Heart right ventricle (tissue), 16 donors: Measurements from ENCODE around the gene ZNF652. TPM values are rescaled to one million over a fixed set of nuclear protein-coding genes. Genes with fewer than 3 reads are reported as not detected.
"Not testable (repeated sequence)": the region's sequence is repeated elsewhere in the genome, so short reads cannot be mapped to it uniquely, and the experiment has no call there.

Source experiments
- ATAC-seq, 8 donors: fragments of 200-7000 bp; cut with Tn5 transposase; one replicate each; pipeline ENCODE4 v1.9.1; 2020; ENCODE audit warnings: mild to moderate bottlenecking in 8 of 8, moderate library complexity in 8 of 8, moderate number of reproducible peaks in 1 of 8
- DNase-seq, 2 donors: peaks; one replicate each; pipeline ENCODE4 v3.0.0-alpha.2; 2020
- H3K27ac ChIP-seq, 10 donors: fragments of 200-600 bp; sonication (generic) in 2 of 10; one replicate each; pipeline versions ENCODE4 v1.5.0 to v1.8.0; 2020 to 2022; ENCODE audit warnings: mild to moderate bottlenecking in 3 of 10
- H3K27me3 ChIP-seq, 7 donors: fragments of 200-600 bp; one replicate each; pipeline ENCODE4 v1.8.0; 2021 to 2022; ENCODE audit warnings: mild to moderate bottlenecking in 2 of 7
- H3K36me3 ChIP-seq, 9 donors: fragments of 200-600 bp; sonication (generic) in 1 of 9; one replicate each; pipeline versions ENCODE4 v1.5.0 to v1.8.0; 2020 to 2022; ENCODE audit warnings: mild to moderate bottlenecking in 2 of 9
- H3K4me1 ChIP-seq, 9 donors: fragments of 200-600 bp; sonication (generic) in 1 of 9; one replicate each; pipeline versions ENCODE4 v1.5.0 to v1.8.0; 2020 to 2022; ENCODE audit warnings: mild to moderate bottlenecking in 4 of 9
- H3K4me3 ChIP-seq, 10 donors: fragments of 200-600 bp; sonication (generic) in 2 of 10; one replicate each; pipeline versions ENCODE4 v1.5.0 to v1.8.0; 2020 to 2022; ENCODE audit warnings: mild to moderate bottlenecking in 7 of 10, moderate library complexity in 2 of 10
- H3K9me3 ChIP-seq, 11 donors: fragments of 200-600 bp in 10 of 11; sonication (generic) in 2 of 11; one replicate each; pipeline versions ENCODE4 v1.5.0 to v1.8.0; 2013 to 2022; ENCODE audit warnings: mild to moderate bottlenecking in 2 of 11, control low read depth in 1 of 11, moderate library complexity in 1 of 11
- WGBS, 2 donors: extraction: QIAGEN DNeasy Blood & Tissue Kit; methylation state at CpG; one replicate each; pipeline ENCODE4 v1.1.7; 2013; ENCODE audit warnings: inconsistent platforms in 1 of 2; 5-methylcytosine and 5-hydroxymethylcytosine counted together
- intact Hi-C, 10 donors: fragments of 100-400 bp; cut with DNase I; formaldehyde crosslinking; loops; one replicate each; pipeline versions ENCODE4 v1.11.1 to v1.14.2; 2022
- polyA plus RNA-seq, 2 donors: library from polyadenylated mRNA; stranded (reverse); fragments of 200-250 nt; gene quantifications; one replicate each; pipeline ENCODE4 v1.2.3, GENCODE V29; 2013
- total RNA-seq, 10 donors: library from RNA; stranded (reverse); fragmentation: NEBNext Ultra II Directional in 3 of 10; extraction: Animal tissue kit (Norgen Biotek cat#: 25700) in 3 of 10; gene quantifications; one replicate each; pipeline versions ENCODE4 v1.2.1 to v1.2.4, GENCODE V29; 2021 to 2023
- TF ChIP-seq, protein P1 (sequence below), 9 donors: fragments of 200-600 bp; sonication (generic) in 2 of 9; IDR thresholded peaks; one replicate each; pipeline versions ENCODE4 v1.5.0 to v1.8.0; 2021 to 2022; ENCODE audit warnings: antibody characterized with exemption in 9 of 9, mild to moderate bottlenecking in 5 of 9, moderate library complexity in 1 of 9
- donor health status: Arrhythmogenic right ventricular cardiomyopathy.
- donor health status: ischemic (EF 13 %, LVEDD 7.1; RV severe dilation, severe dysfunction).
- donor health status: healthy with polysubstance abuse.
- donor health status: DM: no; HTN: yes; CAD: no.
- donor health status: DM: no; HTN: no; CAD: no.
- donor health status: ischemic (EF 25% LVEDD 6.9; RV normal size, moderate dysfunction).
- donor health status: ischemic (EF 25% LVEDD 5.7; RV mildly dilated, moderate dysfunction).
- donor health status: healthy.
- donor health status: DM: yes; HTN: yes; CAD: no.
- donor health status: Ischemic cardiomyopathy.
- donor health status: ischemic (EF 35%, LVEDD 5.7; RV mildly dilated, moderate dysfunction).
- donor health status: nonischemic (EF 11% LVEDD 7.7; RV severe dilation, severe dysfunction).
- donor health status: DM: yes; HTN: yes; CAD: no.
- donor health status: PGD.
- donor health status: ischemic (EF 29% LVEDD 5.4; RV normal size, mild dysfunction).
- donor health status: nonischemic (EF 23%, LVEDD 6.1; RV moderate dilation, normal function).

ZNF652 gene
- total and polyA plus RNA-seq, 12 donors = 5.2 to 35.6 (median 19.6) TPM

DNA sequence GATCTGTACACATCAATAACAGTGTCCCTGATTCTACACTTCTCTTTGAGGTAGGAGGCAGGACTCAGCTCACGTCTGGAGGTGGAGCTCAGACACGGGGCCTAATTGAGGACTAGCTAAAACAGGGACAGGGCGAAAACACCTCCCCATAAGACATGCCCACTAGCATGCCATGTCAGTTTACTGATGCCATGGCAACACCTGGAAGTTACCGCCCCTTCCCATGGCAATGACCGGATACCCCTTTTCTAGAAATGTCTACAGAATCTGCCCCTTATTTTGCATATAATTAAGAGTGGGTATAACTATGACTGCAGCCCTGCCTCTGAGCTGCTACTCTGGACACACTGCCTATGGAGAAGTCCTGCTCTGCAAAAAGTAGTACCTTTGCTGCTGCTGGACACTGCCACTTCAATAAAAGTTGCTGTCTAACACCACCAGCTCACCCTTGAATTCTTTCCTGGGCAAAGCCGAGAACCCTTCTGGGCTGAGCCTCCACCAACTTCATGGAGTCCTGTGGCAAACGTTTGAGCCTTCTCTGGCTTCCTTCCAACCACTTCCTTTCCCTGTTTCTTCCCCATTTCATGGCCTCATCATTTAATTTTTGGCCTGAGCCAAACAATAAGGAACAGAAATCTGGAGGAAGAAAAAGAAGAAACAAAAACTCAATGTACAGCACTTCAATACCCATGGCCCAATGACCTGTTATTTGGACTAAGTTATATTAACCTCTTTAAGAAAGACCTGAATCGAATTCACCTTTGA lies 31.6 kb upstream of the ZNF652 start:
- DNase-seq (no peak), ATAC-seq (no peak)
- no peaks in the 10 kb centered on the region for H3K9me3 ChIP-seq
- H3K27ac ChIP-seq = peak overlapping the region in 1 of 10 donors; percentile 60
- intact Hi-C loops = loop anchor here in 7 of 10 donors (1.0 to 10.0 kb wide), 6 partner anchors 76 to 219 kb away; no protein-coding TSS in a partner anchor
- TF ChIP-seq, protein P1, sequence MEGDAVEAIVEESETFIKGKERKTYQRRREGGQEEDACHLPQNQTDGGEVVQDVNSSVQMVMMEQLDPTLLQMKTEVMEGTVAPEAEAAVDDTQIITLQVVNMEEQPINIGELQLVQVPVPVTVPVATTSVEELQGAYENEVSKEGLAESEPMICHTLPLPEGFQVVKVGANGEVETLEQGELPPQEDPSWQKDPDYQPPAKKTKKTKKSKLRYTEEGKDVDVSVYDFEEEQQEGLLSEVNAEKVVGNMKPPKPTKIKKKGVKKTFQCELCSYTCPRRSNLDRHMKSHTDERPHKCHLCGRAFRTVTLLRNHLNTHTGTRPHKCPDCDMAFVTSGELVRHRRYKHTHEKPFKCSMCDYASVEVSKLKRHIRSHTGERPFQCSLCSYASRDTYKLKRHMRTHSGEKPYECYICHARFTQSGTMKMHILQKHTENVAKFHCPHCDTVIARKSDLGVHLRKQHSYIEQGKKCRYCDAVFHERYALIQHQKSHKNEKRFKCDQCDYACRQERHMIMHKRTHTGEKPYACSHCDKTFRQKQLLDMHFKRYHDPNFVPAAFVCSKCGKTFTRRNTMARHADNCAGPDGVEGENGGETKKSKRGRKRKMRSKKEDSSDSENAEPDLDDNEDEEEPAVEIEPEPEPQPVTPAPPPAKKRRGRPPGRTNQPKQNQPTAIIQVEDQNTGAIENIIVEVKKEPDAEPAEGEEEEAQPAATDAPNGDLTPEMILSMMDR (IDR thresholded peaks at IDR 0.05) = no peak
- WGBS, 2 donors = 80 to 84% methylated on average over 8 of the region's 8 CpGs
- no peaks in the 10 kb centered on the region for H3K27me3 ChIP-seq
- peaks cover 0 to 59% (median 8%) of the 10 kb centered on the region in 9 donors for H3K4me1 ChIP-seq
- no peaks in the 10 kb centered on the region for H3K36me3 ChIP-seq
- no peak overlapping the region for H3K4me3 ChIP-seq

DNA sequence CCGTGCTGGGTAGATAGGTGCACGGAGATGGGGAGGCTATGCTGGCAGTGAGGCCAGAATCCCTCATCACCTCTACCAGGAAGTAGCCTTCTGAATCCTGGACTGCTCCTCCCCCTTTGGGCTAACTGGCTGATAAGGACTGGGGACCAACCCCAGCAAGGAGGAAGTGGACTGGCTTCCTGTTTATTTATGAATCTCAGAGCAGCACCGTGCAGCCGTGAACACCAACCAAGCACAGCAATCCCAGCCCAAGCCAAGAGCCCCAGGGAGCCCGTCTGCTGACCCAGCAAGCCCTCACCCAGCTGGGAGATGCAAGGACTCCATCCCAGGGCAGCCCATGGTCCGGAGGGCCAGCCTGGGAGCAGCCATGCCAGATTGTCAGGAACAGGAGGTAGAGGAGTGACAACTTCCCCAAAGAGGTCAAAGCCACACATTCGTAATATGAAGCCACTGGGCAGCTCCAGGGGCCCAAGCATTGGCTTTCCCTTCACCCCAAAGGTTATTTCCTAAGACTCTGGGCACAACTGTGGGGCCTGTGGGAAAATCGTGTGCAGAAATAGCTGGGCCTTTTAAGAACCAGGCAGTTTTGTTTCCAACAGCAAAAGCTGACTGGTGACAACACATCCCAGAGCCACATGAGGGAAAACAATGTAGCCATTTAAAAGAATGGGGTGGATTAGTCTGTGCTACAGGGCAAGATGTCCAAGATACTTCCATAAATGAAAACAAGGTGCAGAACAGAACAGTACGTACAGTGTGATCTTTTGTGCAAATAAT lies 28.7 kb upstream of the ZNF652 start:
- Histone ChIP-seq H3K4me3 (peak overlapping the region in 2 of 10 donors; percentile 2 to 38), H3K36me3 (no peaks in the 10 kb centered on the region), H3K27ac (peak overlapping the region in 5 of 10 donors; percentile 12 to 90 (median 58)), H3K4me1 (peaks cover 0 to 75% (median 8%) of the 10 kb centered on the region in 9 donors), H3K27me3 (no peaks in the 10 kb centered on the region), H3K9me3 (no peaks in the 10 kb centered on the region)
- no peak for DNase-seq
- 48 to 71% methylated on average over 9 of the region's 9 CpGs for WGBS, 2 donors
- intact Hi-C loops = loop anchor here in 6 of 10 donors (5.0 to 10.0 kb wide), 4 partner anchors 73 to 216 kb away; no protein-coding TSS in a partner anchor
- peak; percentile 39 to 76 (median 57) for ATAC-seq
- TF ChIP-seq, protein P1 (IDR thresholded peaks at IDR 0.05) = no peak

DNA sequence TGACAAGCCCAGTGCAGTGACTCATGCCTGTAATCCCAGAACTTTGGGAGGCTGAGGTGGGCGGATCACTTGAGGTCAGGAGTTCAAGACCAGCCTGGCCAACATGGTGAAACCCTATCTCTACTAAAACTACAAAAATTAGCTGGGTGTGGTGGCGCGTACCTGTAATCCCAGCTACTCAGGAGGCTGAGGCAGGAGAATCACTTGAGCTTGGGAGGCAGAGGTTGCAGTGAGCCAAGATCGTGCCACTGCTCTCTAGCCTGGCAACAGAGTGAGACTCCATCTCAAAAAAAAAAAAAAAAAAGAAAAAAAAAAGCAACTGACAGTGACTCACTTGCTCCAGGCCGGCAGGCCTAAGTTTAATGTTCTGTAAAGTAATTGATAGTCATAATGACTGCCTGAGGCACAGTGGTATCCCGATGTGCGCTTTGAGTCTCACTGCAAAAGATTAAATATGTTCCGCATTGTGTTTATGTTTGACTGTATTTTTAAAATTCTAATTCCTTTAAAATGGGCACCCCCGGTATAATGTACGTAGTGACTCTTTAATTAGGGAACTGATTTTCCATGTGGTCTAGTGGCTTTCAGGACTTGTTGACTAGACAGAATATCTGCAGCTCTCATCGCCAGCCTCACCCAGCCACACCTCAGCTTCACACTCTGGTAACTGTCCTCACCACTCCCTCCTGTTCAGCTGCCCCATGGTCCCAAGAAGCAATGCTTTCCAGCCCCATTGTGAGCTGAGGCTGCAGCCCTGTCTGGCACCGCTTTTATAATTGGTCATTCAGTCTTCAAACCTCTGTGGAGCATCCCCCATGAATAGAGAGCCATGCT lies 27.7 kb upstream of the ZNF652 start:
- not testable (repeated sequence) for H3K9me3 ChIP-seq, H3K36me3 ChIP-seq, DNase-seq, ATAC-seq, H3K27me3 ChIP-seq, H3K4me3 ChIP-seq
- intact Hi-C loops = loop anchor here in 7 of 10 donors (5.0 to 10.0 kb wide), 5 partner anchors 72 to 1167 kb away; no protein-coding TSS in a partner anchor
- Histone ChIP-seq H3K4me1 (peaks cover 0 to 71% (median 7%) of the 10 kb centered on the region in 9 donors), H3K27ac (peak overlapping the region in 3 of 10 donors; percentile 12 to 90 (median 31))
- WGBS, 2 donors = 91% methylated on average over 12 of the region's 12 CpGs

DNA sequence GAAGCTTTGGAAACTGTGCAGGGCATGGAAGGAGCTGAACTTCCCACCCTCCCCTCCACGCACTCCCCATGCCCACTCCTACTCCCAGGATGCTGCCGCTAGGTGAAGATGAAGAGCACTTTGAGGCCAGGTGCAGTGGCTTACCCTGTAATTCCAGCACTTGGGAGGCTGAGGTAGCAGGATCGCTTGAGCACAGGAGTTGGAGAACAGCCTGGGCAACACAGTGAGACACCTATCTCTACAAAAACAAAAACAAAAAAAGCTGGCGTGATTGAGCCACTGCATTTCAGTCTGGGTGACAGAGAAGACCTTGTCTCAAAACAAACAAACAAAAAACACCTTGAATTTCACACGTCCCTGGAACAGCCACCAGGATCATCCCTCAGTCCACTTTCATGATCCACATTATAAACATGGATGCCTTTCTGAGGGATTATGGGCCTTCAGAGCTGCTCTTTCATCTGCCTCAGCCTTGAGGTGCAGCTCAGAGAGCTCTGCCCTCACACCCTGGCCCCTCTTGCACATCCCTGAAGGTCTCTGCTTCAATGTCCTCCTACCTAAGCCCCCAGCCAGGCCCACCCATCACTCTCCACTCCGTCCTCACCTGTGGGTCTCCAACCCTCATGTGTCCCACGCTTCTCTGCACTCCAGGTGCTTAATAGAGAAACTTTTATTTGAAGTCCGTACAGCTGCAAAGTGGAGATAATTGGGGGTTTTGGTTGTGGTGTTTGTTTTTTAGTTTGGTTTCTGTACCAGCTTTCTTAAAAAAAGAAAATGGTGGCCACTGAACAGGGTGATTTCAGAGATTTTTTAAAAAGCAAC lies 26.9 kb upstream of the ZNF652 start:
- Histone ChIP-seq H3K4me1 (peaks cover 0 to 63% (median 7%) of the 10 kb centered on the region in 9 donors), H3K4me3 (no peak overlapping the region), H3K27me3 (no peaks in the 10 kb centered on the region), H3K36me3 (no peaks in the 10 kb centered on the region), H3K27ac (peak overlapping the region in 1 of 10 donors; percentile 90), H3K9me3 (no peaks in the 10 kb centered on the region)
- TF ChIP-seq, protein P1 (IDR thresholded peaks at IDR 0.05) = no peak
- WGBS, 2 donors = 92 to 95% methylated on average over 8 of the region's 8 CpGs
- intact Hi-C loops = loop anchor here in 1 of 10 donors (5.0 kb wide), 1 partner anchor 1167 kb away; no protein-coding TSS in a partner anchor
- no peak for ATAC-seq
- DNase-seq = no peak
